NCI-H2171 treated with DMSO at 0.1 percent for 48 hours (cell line): ENCODE data around the gene AEN.

Experiments used
- DNase-seq: peaks from one replicate; lab custom pipeline; 2025; lab: John Stamatoyannopoulos, UW

AEN gene

GRCh38 chr15:88664151-88664778 lies 43.1 kb downstream of the AEN start:
- DNase-seq: no peak

DNA sequence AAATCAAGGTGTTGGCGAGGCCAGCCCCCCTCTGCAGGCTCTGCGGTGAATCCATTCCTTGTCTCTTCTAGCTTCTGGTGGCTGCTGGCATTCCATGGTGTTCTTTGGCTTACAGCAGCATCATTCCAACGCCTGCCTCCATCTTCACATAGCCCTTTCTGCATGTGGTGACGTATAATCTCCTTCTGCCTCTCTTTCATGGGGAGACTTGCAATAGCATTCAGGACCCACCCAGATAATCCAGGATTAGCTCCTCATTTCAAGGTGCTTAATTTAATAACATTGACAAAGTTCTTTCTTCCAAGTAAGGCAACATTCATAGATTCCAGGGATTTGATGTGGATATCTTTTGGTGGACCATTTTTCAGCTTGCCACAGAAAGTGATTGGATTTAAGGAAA lies 53.5 kb downstream of the AEN start:
- DNase-seq: no peak

GRCh38 chr15:88678755-88679154 lies 57.6 kb downstream of the AEN start:
- no peak for DNase-seq

- DNase-seq: no peak
Measured at GRCh38 chr15:88680241-88681001, 59.3 kb downstream of the AEN start.

DNA sequence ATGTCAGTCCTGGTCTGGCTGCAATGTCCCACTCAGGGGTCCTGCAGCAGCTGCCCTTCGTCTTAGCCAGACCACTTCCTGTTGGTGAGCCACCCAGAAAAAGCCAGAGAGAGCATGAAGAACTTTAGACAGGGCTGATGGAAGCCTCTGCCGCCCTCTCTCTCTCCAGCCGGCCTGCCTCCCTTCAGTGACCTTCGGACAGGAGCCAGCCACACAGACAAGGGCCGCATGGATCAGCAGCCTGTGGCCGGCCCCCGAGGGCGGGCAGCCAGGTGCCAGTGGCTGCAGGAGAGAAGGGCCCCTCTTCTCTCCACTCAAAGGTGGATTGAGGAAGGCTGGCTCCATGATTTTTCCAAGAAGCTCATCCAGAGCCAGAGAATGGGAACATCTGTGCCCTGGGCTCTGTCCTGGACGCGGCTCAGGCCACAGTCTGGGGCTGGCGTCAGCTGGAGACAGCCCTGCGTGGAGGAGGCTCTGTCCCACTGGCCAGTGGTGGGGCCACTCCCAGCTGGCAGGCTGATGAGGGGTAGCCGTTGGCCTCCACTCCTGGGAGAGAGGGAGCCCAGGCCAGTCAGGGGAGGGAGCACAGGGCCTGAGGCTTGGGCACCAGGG lies 60.6 kb downstream of the AEN start:
- DNase-seq: no peak
